Skin of body (tissue), 2 donors: ENCODE data around the gene CFAP77. TPM values are rescaled to one million over a fixed set of nuclear protein-coding genes. Genes with fewer than 3 reads are reported as not detected.

Experiments used
- DNase-seq: peaks from one replicate; lab custom pipeline; 2025; lab: John Stamatoyannopoulos, UW
- total RNA-seq: library from RNA; depleted of rRNA; stranded (reverse); fragments of >200 nt; gene quantifications from one replicate; pipeline ENCODE4 v1.2.3, GENCODE V29; 2014

CFAP77 gene
- total RNA-seq, 1 donor from 2014 or later, result not detected

- no peak for DNase-seq
Measured at GRCh38 chr9:132487980-132488535, 78.0 kb downstream of the CFAP77 start.

DNA sequence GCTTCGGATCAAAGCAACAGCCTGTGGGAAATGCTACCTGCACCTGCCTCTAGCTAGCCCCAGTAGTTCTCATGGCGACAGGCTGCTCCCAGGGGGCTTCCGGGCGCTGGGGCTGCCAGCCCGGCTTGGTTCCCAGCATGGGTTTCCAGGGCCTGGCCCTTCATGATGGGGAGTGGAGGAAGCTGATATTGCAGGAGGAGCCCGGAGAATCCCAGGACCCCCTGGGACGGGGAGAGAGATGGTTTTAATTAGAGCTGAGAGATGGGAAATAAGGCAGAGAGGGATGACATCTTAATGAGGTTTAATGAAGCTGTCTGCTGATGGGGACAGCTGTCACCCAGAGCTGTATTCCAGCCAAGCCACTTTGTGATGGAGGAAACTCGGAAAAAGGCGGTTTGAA, 78.6 kb downstream of the CFAP77 start:
- peak; percentile 2 for DNase-seq

DNA sequence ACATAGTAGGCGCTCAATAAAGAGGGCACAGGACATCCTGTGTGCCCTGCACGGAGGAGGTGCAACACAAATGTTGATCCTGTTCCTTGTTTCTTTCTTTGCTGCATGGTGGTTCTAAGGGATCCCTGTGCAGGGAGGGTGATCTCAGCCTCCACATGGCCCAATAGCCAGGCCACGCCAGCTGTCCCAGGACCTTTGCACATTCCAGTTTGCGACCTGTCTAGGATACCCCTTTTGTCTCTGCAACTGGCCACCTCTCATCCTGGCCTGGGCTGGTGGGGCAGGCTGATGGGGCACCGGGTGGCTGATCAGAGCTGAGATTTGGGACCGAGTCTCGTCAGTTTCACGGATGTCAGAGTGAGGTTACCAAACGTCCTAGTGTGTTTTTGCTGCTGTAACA, 79.5 kb downstream of the CFAP77 start:
- DNase-seq, result no peak

DNA sequence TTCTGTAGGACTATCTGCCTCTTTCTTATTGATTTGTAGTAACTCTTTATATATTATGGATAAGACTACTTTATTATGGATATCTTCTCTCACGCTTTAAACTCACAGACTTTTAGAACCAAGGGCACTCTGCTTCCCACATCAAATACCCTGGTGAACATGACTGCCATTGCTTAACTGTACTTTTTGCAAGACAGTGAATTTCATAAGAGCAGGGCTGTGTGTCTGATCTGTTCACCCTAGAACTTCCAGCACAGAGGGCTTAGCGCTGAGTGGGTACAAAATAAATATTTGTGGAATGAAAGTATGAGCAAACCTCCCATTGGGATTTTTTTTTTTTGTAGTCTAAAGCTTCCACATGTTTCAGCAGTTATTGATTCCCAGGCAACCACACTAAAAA, 84.8 kb downstream of the CFAP77 start:
- no peak for DNase-seq

DNA sequence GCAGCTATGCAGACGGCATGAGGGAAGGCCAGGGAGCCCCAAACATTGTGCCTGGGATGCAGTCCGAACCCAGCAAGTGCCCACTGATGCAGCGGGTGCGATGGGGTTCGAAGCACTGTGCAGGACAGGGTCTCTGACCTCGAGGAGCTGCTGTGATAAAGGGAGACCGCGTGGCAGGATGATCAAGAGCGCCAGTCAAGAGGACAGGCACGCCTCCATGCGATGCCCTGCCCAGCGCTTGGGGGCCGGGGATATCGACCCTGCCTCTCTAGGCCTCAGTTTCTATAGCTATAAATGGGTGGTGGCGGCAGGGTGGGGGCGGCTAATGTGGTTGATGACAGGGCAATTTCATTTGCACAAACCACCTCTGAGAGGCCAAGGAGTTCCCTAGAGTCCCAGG, 87.7 kb downstream of the CFAP77 start:
- no peak for DNase-seq

DNA sequence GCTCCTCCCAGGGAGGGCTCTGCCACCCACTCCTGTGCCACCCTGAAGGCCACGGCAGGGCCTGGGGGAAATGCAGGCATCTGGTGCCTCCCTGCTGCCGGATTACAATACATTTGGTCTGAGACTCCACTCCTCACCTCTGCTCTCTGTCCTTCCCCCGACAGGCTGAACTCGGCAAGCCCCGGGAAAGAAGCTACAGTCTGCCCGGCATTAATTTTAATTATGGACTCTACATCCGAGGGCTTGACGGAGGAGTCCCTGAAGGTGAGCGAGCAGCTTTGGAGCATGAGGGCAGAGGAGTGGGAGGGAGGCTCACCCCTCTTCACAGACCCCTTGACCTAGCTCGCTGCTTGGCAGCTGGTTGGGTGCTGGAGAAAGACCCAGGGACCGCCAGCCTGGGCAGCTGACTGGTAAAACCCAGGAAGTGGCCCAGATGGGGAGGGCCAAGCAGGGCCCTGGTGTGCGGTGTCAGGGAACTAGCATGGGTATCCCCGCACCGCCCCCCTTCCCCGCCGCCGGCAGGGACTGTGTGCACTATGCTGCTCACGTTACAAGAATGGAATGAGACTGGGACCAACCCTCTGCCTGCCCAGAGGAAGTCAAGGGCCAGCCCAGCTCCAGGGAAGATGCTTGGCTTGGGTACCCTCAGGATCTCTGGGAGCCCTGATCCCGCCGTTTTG, 88.7 kb downstream of the CFAP77 start:
- DNase-seq, result no peak

GRCh38 chr9:132499251-132499650, 89.2 kb downstream of the CFAP77 start:
- no peak for DNase-seq

GRCh38 chr9:132500193-132500592, 90.2 kb downstream of the CFAP77 start:
- no peak for DNase-seq

DNA sequence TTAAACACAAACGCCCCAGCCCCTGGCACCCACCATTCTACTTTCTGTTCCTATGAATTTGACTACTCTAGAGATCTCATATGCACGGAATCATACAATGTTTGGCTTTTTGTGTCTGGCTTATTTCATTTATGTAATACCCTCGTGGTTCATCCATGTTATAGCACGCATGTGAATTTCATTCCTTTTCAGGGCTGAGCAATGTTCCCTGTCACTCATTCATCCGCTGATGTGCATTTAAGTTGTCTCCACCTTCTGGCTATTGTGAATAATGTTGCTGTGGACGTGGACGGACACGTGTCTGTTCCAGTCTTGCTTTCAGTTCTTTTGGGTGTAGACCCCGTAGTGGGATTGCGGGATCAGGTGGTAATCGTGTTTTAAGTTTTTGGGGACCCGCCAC, 92.5 kb downstream of the CFAP77 start:
- DNase-seq, result no peak

DNA sequence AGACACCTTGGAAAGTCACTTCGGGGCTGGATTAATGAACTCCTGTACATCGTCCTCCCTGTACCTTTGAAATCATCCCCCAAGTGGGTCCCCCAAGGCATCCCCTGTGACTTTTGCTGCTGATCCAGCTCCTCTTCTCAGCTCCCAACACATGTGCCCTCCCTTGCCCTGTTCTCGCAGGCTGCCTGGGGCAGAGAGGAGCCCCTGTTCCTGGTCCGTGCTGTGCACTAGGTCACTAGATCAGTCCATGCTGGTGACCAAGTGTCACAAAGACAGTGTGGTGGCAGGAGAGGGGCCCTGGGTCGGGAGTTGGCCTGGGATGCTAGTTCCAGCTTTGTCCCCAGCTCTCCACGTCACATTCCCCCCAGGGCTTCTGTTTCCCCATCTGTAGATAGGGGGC, 93.1 kb downstream of the CFAP77 start:
- no peak for DNase-seq

DNA sequence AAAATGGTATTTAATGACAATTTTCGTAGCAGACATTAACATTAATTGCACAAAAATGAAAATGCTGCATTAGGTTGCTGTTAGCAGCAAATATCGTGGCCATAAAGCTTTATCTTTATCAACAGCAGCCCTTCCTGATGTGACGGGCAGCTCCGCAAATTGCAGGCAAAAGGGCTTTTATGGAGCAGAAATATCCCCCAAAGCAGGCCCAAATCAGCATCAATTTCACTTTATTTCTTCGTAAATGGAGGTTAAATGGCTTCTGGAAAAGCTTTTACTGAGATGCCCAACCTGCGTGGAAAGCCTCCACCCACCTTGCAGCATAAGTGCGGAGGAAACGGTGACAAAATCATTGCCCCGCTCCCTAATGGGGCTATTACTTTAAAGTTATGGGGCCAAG, 94.5 kb downstream of the CFAP77 start:
- DNase-seq, result no peak

DNA sequence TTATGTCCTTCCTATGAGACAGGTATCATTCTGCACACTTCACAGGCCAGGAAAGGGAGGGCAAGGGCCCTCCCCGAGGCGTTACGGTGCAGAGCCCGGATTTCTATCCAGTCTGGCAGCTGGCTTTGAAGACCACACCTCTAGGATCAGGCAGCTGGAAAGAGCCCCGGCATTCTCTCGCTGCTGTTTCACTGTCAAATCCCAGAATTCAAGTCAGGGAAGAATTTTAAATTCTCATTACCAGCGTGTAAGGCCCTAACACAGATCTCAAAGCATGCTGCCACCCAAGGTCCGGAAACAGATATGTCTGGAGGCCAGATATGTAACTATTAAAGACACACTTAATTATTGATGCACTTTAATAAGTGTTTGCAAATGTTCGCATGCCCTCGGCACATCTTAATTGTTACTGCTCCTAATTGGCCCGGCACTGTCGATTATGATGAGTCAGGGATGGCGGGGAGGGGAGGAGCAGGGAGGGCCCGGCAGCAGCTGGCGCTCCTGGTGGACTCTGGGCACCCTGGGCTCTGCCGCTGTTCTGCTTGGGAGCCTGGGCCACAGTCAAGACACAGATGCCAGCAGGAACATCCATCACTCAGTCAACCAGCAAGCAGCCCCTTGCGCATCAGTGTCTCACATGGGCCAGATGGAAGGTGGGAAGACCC, 96.1 kb downstream of the CFAP77 start:
- DNase-seq, result no peak

DNA sequence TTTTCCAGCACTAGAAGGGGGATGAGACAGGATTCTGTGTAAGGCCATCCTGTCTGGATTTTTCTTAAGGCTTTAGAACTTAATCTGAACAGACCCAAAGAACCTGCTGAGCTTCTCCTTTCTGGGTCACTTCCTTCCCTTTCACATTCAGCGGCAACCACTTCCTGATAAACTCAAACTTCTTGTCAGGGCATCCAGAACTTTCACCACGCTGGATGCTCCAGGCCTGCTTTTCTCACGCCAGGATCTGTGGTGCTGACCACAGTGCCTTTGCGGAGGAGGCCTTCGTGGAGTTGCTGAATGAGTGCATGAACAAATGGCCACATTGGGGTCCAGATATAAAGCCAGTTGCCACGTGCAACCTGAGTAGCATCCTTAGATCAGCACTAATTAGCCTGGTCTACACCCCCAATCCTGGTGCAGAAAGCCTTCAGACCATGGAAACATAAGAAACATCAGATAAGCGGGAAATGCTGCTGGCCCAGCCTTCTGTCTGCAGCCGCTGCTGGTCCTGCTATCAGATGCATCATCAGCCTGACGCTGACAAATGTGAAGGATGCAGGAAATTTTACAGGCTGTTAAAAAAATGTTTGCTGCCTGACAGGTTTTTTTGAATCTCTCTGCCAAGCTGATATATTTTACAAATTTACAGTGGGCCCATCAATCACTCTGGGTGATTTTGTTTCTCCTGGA, 97.1 kb downstream of the CFAP77 start:
- no peak for DNase-seq

GRCh38 chr9:132507670-132508469, 97.9 kb downstream of the CFAP77 start:
- peak; percentile 37 for DNase-seq

DNA sequence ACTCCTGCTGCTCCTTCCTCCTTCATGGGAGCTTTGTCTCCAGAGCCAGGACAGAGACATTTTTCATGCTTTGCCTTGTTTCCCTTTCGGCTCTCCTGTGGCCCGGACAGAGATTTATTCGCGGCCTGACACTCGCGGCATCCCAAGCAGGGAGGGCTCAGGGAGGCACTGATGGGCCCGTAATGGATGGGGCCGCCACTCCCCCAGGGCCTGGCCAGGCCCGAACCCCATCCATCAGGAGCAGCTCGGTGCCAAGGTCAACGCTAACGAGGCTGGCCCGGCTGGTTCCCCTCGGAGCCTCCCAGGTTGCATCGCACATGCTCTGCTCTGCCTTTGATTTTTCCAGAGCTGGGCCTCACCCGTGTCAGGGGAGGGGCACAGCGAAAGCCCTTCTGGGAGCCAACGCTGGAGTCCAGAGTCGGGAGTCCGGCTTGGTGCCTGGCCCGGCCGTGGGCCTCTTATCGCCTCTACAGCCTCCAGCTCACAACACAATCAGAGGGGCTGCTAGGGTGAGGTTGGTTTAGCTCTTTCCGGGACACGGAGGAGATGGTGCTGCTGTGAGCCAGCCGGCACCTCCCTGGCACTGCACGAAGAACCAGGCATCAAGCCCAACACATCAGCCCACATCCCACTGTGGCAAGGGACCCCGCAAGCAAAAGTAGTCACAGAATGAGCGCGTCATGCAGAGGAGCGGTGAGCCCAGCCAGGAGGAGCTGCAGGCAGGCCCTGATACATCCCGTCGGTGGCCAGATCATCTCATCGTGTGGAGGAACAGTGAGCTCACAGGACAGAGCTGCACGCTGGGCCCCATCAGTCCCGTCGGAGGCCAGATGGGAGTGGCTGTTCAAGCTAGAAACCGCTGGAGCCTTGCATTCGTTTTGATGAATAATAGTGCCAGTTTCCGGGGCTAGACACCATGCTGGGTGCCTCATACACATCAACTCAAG, 100.2 kb downstream of the CFAP77 start:
- no peak for DNase-seq

DNA sequence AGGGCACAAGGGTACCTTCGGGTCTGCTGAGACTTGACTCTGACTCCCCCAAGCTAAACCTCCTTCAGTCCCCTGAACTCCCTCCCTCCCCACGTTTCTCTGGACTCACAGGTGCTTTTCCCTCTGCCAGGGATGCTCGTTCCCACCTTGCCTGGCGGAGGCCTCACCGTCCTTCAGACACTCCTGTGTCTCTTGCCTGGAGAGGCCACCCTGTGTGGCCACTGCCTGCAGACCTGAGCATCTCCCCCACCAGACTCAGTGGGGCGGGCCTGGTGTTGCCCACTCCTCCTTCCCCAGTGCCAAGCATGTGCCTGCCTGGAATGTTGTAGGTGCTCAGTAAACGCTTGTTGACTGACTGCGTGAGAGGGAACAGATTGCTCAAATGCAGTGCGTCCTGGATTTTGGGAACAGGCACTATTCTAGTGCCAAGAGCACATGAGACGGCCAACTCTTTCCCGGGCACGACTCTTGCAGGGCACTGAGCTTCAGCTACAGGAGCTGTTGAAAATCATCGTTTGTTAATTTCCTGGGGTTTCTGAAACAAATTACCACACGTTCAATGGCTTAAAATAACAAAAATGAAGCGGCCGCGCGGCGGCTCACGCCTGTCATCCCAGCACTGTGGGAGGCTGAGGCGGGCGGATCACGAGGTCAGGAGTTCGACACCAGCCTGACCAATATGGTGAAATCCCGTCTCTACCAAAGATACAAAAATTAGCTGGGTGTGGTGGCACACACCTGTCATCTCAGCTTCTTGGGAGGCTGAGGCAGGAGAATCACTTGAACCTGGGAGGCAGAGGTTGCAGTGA, 101.4 kb downstream of the CFAP77 start:
- DNase-seq, result no peak

DNA sequence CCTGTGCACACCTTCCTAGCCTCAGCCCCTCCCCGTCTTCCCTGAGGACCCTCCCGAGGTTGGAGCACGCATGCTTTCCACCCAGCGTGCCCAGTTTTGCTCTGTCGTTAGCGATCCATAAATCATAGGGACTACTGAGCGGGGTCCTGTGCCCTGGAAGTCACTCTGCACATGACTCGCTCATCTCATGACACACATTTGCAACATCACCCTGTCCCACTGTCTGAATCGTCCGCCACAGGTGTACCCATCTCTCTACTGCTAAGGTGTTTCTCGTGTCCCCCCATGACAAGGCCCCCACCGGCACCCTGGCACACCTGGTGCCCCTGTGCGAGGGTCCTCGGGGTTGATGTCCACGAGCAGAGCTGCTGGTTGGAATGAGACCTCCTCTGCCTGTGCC, 103.4 kb downstream of the CFAP77 start:
- no peak for DNase-seq

GRCh38 chr9:132514011-132514744, 104.2 kb downstream of the CFAP77 start:
- no peak for DNase-seq

DNA sequence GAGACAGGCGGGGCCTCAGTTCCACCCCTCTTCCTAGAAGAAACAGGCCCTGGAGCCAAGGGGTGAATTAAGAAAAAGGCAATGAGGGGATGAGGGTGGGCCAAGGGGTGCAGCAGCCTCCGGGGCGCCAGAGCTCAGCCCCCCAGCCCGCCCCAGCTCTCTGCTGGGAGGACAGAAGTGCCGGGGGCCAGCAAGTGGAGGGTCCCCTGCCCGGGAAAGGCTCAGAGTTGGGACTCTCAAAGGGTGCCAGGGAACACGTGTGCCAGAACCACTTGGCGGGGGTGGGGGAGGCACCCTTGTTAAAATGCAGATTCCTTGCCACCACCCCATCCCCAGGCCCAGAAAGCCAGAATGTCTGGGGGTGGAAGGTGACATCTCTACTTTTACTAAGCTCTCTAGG, 104.8 kb downstream of the CFAP77 start:
- no peak for DNase-seq
